Gastroesophageal sphincter (tissue), 3 donors: ENCODE data around the gene ELMOD2.

Source experiments
- EP300 ChIP-seq: sonication (generic); formaldehyde crosslinking; IDR thresholded peaks from one replicate; pipeline ENCODE4 v1.6.1; 2017; ENCODE audit warnings: antibody characterized with exemption, mild to moderate bottlenecking
- POLR2A ChIP-seq, 2 donors: fragments of 450-650 bp; IDR thresholded peaks; one replicate each; pipeline ENCODE4 v1.6.1; 2017; ENCODE audit warnings: antibody characterized with exemption in 2 of 2, mild to moderate bottlenecking in 2 of 2, moderate library complexity in 1 of 2
- POLR2AphosphoS5 ChIP-seq: sonication (generic); formaldehyde crosslinking; IDR thresholded peaks from one replicate; pipeline ENCODE4 v1.6.1; 2017; ENCODE audit warnings: antibody characterized with exemption
- TF ChIP-seq, protein P1 (sequence below), 4 experiments: fragments of 200-600 bp in 2 of 4; fragments of 450-650 bp in 2 of 4; sonication (generic) in 1 of 4; IDR thresholded peaks; one replicate each; pipeline ENCODE4 v1.5.1; 2017 to 2019; ENCODE audit warnings: antibody characterized with exemption in 4 of 4, mild to moderate bottlenecking in 2 of 4, moderate library complexity in 2 of 4

- TF ChIP-seq POLR2A (IDR thresholded peaks at IDR 0.05): no peak
- TF ChIP-seq, protein P1, sequence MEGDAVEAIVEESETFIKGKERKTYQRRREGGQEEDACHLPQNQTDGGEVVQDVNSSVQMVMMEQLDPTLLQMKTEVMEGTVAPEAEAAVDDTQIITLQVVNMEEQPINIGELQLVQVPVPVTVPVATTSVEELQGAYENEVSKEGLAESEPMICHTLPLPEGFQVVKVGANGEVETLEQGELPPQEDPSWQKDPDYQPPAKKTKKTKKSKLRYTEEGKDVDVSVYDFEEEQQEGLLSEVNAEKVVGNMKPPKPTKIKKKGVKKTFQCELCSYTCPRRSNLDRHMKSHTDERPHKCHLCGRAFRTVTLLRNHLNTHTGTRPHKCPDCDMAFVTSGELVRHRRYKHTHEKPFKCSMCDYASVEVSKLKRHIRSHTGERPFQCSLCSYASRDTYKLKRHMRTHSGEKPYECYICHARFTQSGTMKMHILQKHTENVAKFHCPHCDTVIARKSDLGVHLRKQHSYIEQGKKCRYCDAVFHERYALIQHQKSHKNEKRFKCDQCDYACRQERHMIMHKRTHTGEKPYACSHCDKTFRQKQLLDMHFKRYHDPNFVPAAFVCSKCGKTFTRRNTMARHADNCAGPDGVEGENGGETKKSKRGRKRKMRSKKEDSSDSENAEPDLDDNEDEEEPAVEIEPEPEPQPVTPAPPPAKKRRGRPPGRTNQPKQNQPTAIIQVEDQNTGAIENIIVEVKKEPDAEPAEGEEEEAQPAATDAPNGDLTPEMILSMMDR (IDR thresholded peaks at IDR 0.05): no peak
- TF ChIP-seq POLR2AphosphoS5: no peak
- no peak for TF ChIP-seq EP300
Measured at GRCh38 chr4:140579278-140579677, 55.3 kb downstream of the ELMOD2 start.
